GM06990 (cell line): ENCODE data around the gene VIT.

Source experiments
- DNase-seq: peaks from one replicate; pipeline ENCODE4 v3.0.0-alpha.2; 2011; ENCODE audit not compliant: insufficient read length; ENCODE audit errors: extremely low read depth
- H3K27me3 ChIP-seq: replicated peaks from 2 replicates; pipeline ENCODE4 v1.6.0; 2011; ENCODE audit warnings: low read length; ENCODE audit not compliant: control insufficient read depth, insufficient read depth
- H3K36me3 ChIP-seq: 2 replicates; pipeline ENCODE4 v1.5.1; 2011; ENCODE audit warnings: low read length; ENCODE audit not compliant: control insufficient read depth, insufficient read depth
- H3K4me3 ChIP-seq: replicated peaks from 2 replicates; pipeline ENCODE4 v1.5.1; 2011; ENCODE audit warnings: low read depth, mild to moderate bottlenecking, control low read depth, low read length
- TF ChIP-seq, protein P1 (sequence below): IDR thresholded peaks from 2 replicates; pipeline ENCODE4 v1.5.1; 2011; ENCODE audit warnings: low read length, control low read depth, mild to moderate bottlenecking, inconsistent platforms; ENCODE audit not compliant: insufficient read depth, poor library complexity, severe bottlenecking

Gene VIT

DNA sequence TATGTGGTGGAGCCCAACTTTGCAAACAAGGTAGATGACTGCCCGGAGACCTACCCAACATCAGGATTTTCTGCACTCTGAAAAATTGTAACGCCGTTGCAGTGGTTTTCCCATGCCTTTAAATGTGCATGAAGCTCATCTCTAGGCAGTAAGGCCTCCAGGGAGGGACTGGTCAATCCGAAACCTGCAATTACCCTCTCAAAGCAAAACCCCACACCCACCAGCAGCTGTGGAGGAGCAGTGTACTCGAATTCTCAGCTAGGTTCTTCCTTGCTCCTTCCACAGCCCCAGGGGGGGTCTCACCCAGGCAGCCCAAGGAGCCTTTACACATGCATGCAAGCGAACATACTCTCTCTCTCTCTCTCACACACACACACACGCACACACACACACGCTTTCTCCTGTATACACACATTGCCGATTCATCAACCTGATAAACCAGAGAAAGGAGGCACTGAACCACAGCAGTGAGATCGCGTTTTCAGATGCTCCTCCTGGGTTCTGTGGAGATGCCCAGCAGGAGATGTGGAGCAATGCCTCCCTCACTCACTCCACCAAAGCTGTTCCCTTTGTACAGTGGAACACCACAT, 109.2 kb downstream of the VIT start:
- DNase-seq: no peak
- TF ChIP-seq, protein P1, sequence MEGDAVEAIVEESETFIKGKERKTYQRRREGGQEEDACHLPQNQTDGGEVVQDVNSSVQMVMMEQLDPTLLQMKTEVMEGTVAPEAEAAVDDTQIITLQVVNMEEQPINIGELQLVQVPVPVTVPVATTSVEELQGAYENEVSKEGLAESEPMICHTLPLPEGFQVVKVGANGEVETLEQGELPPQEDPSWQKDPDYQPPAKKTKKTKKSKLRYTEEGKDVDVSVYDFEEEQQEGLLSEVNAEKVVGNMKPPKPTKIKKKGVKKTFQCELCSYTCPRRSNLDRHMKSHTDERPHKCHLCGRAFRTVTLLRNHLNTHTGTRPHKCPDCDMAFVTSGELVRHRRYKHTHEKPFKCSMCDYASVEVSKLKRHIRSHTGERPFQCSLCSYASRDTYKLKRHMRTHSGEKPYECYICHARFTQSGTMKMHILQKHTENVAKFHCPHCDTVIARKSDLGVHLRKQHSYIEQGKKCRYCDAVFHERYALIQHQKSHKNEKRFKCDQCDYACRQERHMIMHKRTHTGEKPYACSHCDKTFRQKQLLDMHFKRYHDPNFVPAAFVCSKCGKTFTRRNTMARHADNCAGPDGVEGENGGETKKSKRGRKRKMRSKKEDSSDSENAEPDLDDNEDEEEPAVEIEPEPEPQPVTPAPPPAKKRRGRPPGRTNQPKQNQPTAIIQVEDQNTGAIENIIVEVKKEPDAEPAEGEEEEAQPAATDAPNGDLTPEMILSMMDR: no peak
- Histone ChIP-seq H3K36me3 (no peaks in the 10 kb centered on the region), H3K4me3 (no peak overlapping the region), H3K27me3 (no peaks in the 10 kb centered on the region; the same call in 1 of the 2 replicates)

DNA sequence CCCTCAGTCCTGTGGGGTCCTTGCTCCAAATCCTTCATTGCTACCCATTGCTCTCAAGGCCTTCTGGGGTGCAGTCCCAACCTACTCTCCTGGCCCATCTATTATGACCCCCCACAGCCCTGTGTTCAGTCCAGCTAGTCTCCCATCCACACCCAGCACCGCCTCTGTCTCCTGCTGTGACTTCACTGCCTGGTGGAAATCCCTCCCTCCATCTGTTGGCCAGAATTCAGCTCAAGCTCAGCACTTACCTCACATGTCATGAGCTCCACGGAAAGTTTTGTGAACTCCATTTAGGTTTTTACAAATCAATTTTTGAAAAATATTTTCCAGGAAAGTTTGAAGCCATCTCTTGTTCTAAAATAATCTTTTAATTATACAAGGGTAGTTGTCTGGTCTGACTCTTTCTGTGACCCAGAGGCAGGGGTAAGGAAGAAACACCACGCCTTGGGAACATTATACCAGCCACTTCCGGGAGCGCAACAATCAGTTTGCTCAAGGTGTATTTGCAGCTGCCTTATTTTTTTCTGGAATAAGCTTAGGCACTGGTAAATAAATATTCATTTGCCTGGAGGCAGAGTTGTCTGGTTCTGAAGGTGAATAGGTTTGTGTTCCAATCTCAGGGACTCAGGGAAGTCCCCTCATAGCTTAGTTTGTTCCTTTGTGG, 110.8 kb downstream of the VIT start:
- DNase-seq: no peak
- Histone ChIP-seq H3K27me3 (no peaks in the 10 kb centered on the region; the same call in 1 of the 2 replicates), H3K36me3 (no peaks in the 10 kb centered on the region), H3K4me3 (no peak overlapping the region)
- TF ChIP-seq, protein P1: no peak

- DNase-seq: no peak
- H3K27me3 ChIP-seq: no peaks in the 10 kb centered on the region; the same call in 1 of the 2 replicates
- TF ChIP-seq, protein P1: no peak
- H3K36me3 ChIP-seq: no peaks in the 10 kb centered on the region
- no peak overlapping the region for H3K4me3 ChIP-seq
Observed at GRCh38 chr2:36808386-36809068, 112.0 kb downstream of the VIT start.

DNA sequence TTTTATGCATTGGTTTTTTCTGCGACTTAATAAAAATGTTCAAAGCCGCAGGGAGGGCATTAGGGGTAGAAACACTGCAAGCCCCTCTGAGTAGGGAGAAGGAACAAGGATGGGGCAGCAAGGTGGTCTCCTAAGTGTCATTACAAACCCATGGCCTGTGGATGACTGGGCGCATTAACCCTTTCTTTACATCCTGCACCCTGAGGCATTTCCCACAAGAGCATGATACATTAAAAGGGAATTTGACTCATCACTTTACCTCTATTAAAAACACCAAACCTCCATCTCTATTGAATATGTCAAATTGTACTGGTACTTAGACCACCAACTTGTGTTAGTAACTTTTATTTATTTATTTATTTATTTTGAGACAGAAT, 112.5 kb downstream of the VIT start:
- no peak for DNase-seq
- Histone ChIP-seq H3K4me3 (no peak overlapping the region), H3K27me3 (no peaks in the 10 kb centered on the region; the same call in 1 of the 2 replicates), H3K36me3 (no peaks in the 10 kb centered on the region)
- TF ChIP-seq, protein P1: no peak

DNA sequence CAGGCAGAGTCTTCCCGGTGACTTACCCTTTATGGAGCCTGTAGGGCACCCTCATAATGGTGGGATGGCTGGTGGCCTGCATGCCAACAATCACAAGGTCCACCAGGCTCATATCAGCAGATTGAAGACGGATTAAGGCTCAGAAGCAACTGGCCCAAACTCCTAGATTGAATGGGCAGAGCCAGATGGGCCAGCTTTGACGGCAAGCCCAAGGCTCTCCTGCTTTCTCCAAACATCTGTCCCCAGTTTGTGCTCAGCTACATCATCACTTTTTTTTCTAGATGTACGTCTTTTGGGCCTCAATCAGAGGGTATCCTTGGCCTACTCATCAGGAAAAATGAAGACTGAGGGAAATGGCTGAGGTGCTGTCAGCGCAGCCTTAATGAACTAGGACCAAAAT, 114.6 kb downstream of the VIT start:
- Histone ChIP-seq H3K36me3 (no peaks in the 10 kb centered on the region), H3K27me3 (no peaks in the 10 kb centered on the region; the same call in 1 of the 2 replicates), H3K4me3 (no peak overlapping the region)
- no peak for DNase-seq
- TF ChIP-seq, protein P1: no peak
